K562 (cell line): ENCODE measurements around the gene NAA40.

Experiments used
- CCAR2 ChIP-seq: fragments of 200-400 bp; formaldehyde crosslinking; IDR thresholded peaks from 2 replicates; pipeline ENCODE4 v1.6.1; 2017; ENCODE audit warnings: mild to moderate bottlenecking, low read depth, low read length
- CTCF ChIP-seq, 3 experiments: IDR thresholded peaks in 2 of 3; conservative IDR thresholded peaks in 1 of 3; 2 replicates each; pipeline ENCODE4 v1.5.1; 2011 to 2012; ENCODE audit warnings: low read length in 3 of 3, mild to moderate bottlenecking in 3 of 3, control low read depth in 2 of 3, improper control_type of control experiment in 1 of 3, inconsistent platforms in 1 of 3, low read depth in 1 of 3, mixed read lengths in 1 of 3, moderate library complexity in 1 of 3; ENCODE audit not compliant: insufficient read depth in 2 of 3
- EGR1 ChIP-seq: fragments of 450-650 bp; conservative IDR thresholded peaks from 2 replicates; pipeline ENCODE4 v1.6.1; 2017; ENCODE audit warnings: mild to moderate bottlenecking
- EWSR1 ChIP-seq: fragments of 450-650 bp; IDR thresholded peaks from 2 replicates; pipeline ENCODE4 v1.6.1; 2018; ENCODE audit warnings: borderline replicate concordance, mild to moderate bottlenecking, low read depth, moderate library complexity; ENCODE audit not compliant: partially characterized antibody
- GATA2 ChIP-seq: sonication (generic); formaldehyde crosslinking; IDR thresholded peaks from 2 replicates; pipeline ENCODE4 v1.4.0; 2020; ENCODE audit warnings: mild to moderate bottlenecking, missing genetic modification reagents
- HDAC2 ChIP-seq: fragments of 450-650 bp; IDR thresholded peaks from 2 replicates; pipeline ENCODE4 v1.6.1; 2016; ENCODE audit warnings: mild to moderate bottlenecking
- HEY1 ChIP-seq: fragments of 250-450 bp; sonication (Bioruptor Pico); IDR thresholded peaks from 2 replicates; pipeline ENCODE4 v1.5.0; 2020; ENCODE audit warnings: mild to moderate bottlenecking, moderate library complexity, borderline replicate concordance
- NFIC ChIP-seq: fragments of 450-650 bp; IDR thresholded peaks from 2 replicates; pipeline ENCODE4 v1.6.1; 2017; ENCODE audit warnings: mild to moderate bottlenecking, inconsistent platforms
- NR1H2 ChIP-seq: sonication (generic); formaldehyde crosslinking; IDR thresholded peaks from 2 replicates; pipeline ENCODE4 v1.4.0; 2020; ENCODE audit warnings: mild to moderate bottlenecking, missing genetic modification reagents
- POLR2A ChIP-seq: fragments of 450-650 bp; conservative IDR thresholded peaks from 2 replicates; pipeline ENCODE4 v1.6.1; 2016
- PRDM10 ChIP-seq: fragments of 450-650 bp; IDR thresholded peaks from 2 replicates; pipeline ENCODE4 v1.6.1; 2018; ENCODE audit not compliant: partially characterized antibody
- SMARCB1 ChIP-seq: IDR thresholded peaks from 2 replicates; pipeline ENCODE4 v1.6.1; 2011; ENCODE audit warnings: improper control_type of control experiment, low read depth; ENCODE audit not compliant: insufficient read length
- SP2 ChIP-seq: IDR thresholded peaks from 2 replicates; pipeline ENCODE4 v1.6.1; 2011; ENCODE audit warnings: mild to moderate bottlenecking, low read depth, low read length, moderate library complexity; ENCODE audit not compliant: poor library complexity, severe bottlenecking; ENCODE audit errors: extremely low read depth
- ZC3H11A ChIP-seq: IDR thresholded peaks from 2 replicates; pipeline ENCODE4 v1.6.1; 2012; ENCODE audit warnings: low read depth, low read length, improper control_type of control experiment

- TF ChIP-seq CCAR2 (no peak), NFIC (no peak), SP2 (no peak), NR1H2 (CRISPR knock-in tag) (no peak), SMARCB1 (no peak), POLR2A (no peak), PRDM10 (no peak), EWSR1 (no peak), EGR1 (no peak), ZC3H11A (no peak), CTCF (IDR thresholded peaks at IDR 0.05 in 2 of 3, conservative IDR thresholded peaks at IDR 0.05 in 1 of 3; ENCODE audit: insufficient read depth in 2 of 3, low read depth in 1 of 3, low read length in 3 of 3) (no peak), HDAC2 (no peak), HEY1 (CRISPR knock-in tag) (no peak), GATA2 (CRISPR knock-in tag) (no peak)
Measured at GRCh38 chr11:63922673-63923192, 16.1 kb upstream of the NAA40 start.
